GM19025 (cell line): Measurements from ENCODE around the gene C3orf20.

ENCODE experiments used
- ATAC-seq: cut with Tn5 transposase; IDR thresholded peaks from one replicate; pipeline ENCODE4 v1.9.1; 2021; ENCODE audit warnings: mild to moderate bottlenecking, low read depth, moderate library complexity; ENCODE audit not compliant: unreplicated experiment

Gene C3orf20

DNA sequence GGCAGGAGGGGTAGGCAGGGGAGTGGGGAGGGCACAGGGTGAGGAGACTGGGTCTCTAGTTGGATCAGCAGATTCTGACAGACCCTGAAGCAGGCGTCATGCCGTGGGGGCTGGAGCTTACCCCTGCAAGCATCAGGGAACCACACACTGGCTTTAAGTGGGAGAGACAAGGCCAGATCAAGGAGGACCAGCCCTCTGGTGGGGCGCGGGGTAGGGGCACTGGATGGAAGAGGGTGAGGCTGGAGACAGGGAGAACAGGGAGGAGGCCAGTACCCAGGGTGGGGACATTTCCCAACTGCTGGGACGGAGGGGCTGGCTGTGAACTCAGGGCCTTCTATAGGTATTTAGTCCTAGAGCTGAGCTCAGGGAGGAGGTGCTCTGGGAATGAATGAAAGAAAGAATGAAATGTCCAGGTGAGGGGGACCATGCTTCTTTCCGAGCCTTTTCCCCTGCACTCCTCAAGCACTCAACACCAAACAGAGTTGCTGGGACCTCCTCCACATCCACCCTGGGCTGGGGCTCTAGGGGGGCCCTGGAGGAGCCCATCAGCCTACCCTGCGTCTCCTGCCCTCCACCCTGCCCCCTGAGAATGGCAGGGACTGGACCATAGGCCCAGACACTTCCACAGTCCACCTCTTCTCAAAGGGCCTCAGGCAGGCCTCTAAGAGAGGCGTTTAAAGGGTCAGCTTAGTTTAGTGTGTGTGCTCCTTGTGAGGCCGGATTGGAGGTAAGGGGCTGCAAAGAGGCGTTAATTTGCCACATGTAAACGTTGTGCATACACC, 94.8 kb downstream of the C3orf20 start:
- no peak for ATAC-seq

DNA sequence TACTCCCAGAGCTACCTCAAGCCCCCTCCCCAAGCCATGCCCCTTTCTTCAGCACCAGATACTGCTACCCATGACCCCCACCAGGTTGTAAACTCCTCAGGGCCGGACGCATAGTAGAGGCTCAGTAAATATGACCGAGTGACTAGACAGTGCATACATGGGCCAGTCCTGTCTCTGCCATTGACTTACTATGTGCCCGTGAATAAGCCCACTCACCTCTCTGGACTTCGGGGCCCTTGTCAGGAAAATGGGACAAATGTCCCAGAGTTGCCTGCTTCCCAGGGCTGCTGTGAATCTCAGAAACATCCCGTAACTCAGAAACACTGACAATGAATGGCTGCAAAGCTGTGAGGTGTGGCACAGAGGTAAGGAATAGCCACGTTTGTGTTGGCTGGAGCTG, 95.7 kb downstream of the C3orf20 start:
- ATAC-seq, result no peak

DNA sequence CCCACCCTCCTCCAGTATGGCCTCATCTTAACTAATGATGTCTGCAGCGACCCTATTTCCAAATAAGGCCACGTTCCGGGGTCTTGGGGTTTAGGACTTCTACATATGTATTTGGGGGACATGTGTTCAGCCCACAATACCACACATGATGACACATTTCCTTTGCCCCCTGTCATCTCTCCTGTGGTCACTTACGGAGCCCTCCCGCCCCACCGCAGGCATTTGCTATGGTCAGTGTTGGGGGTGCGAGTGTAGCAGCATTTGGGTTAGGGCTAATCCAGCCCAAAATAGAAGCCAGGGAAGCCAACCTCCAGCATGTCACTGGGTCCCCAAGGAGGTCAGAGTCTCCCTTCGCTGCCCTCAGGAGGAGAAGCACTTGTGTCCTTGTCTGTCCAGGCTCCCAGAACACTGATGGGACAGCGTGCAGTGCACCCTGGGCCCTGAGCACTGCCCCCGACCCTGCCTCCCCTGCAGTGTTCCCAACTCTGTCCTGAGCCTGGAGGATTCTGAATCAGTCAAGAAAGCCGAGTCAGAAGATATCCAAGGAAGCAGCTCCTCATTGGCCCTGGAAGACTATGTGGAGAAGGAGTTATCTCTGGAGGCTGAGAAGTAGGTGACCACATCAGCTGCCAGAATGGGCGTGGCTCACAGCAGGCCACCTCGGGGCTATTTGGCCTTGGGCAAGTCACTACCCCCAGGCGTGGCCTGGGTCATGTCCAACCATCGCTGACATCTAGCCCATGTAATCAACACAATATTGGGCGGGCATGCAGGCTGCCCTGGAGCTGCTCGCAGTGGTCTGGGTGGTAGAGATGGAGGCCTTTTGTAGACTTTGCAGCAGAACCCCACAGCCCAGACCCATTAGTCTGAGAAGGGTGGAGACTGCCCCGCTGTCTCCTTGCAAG, 96.9 kb downstream of the C3orf20 start:
- ATAC-seq, result no peak

DNA sequence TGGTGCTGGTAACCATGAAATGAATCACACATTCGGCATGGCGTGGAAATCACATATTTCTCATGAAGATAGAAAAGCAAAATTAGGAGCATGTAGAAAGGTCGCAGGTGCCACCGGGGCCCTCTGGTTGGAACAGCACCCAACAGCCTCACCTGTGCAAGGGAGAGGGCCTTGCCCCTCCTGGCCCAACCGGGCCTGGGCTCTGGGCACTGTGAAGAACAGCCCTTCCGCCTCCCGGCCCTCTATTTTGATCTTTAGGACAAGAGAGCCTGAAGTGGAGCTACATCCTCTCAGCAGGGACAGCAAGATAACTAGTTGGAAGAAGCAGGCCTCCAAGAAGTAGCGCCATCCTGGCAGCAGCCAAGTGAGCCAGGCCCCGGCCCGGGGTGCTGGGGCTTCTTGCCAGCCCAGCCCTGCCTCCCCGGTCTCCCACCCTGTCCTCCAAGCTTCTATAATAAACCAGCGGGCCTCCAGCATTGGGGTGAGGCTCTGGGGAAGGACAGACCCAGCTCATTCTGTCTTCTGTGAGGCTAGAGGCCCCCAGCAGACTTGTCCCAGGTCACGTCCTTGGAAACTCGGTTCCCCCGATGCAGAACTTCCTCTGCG, 97.7 kb downstream of the C3orf20 start:
- no peak for ATAC-seq

DNA sequence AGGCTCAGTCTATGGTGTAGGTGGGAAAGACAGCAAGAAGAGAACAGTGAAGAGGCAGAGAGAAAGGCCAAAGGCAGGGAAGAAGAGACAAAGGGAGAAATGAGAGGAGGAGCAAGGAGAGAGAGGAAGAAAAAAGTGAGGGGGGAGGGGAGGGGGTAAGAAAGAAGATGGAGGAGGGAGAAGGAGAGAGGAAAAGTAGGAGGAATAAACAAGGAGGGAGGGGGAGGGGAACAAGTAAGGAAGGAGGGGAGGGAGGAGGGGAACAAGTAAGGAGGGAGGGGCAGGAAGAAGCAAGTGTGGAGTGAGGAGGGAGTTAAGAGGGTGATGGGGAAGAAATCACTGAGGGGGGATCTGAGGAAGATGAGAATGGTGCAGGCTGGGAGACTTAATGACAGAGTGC, 98.3 kb downstream of the C3orf20 start:
- no peak for ATAC-seq

DNA sequence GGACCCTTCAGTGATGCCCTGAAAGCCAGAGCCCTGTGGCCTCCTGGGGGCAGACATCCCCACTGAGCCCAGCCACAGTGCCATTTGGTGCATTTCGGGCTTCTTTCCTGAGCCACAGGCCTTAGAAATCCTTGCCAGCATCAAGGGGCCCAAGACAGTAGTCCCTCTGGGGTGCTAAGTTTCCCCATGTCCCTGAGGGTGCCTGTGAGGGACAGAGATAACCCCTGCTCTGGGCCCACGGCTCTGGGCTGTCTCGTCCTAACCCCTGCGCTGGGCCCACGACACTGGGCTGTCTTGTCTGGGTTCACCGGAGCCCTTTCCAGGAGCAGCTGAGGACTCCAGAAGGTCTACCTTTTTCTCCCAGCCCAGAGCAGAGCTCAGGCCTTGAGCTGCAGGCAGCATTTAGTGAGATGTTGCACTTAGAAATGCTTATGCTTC, 98.8 kb downstream of the C3orf20 start:
- ATAC-seq, result no peak

DNA sequence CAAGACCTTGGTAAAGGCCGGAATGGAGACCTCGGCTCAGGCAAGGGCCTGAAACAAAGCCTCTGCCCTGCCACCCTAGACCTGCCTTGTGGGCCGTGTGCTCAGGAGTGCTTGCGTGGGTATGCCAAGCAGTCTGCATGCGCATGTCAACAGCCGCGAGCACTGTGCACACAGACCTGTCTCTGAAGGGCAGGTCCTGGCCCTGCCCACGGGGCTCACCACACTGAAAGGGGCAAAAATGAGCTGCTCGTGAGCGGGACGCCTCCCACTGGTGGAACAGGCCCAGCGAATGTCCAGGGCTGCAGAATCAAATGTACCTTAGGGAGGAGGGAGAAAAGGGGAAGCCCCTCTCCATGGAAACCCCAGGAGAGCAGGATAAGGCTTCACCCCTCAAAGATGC, 99.5 kb downstream of the C3orf20 start:
- ATAC-seq, result no peak

DNA sequence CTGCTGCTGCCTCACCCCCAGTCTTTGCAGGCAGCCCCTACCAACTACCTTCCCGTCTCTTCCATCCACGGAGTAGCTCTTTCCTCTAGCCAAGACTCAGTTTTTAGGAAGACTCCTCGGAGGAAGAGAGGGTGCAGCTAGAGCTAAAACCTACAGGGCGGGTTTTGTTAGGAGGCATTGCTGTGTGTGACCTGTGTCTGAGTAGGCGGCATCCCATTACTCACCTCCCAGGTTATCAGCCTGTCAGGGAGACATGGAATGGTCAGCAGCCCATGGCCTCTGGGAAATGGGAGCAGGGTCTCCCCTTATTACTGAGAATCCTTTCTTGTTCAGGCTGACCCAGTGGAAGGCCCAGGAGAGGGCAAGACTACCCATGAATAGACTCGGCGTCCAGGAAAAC, 100.1 kb downstream of the C3orf20 start:
- ATAC-seq, result no peak

DNA sequence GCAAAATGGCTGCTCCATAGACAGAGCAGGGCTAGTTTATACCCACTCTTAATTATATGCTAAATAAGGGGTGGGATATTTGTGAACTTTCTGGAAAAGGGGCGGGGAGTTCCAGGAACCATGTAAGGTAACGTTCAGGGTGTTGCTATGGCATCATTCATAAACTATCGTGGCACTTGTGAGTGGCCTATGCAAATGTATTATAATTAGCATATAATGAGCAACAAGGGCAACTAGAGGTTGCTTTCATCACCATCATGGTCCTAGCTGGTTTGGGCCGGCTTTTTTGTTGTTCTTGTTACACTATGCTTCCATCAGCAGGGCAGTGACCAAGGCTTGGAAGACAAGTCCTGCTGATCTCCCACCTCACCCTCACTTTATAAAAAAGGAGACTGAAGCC, 100.6 kb downstream of the C3orf20 start:
- ATAC-seq, result no peak

DNA sequence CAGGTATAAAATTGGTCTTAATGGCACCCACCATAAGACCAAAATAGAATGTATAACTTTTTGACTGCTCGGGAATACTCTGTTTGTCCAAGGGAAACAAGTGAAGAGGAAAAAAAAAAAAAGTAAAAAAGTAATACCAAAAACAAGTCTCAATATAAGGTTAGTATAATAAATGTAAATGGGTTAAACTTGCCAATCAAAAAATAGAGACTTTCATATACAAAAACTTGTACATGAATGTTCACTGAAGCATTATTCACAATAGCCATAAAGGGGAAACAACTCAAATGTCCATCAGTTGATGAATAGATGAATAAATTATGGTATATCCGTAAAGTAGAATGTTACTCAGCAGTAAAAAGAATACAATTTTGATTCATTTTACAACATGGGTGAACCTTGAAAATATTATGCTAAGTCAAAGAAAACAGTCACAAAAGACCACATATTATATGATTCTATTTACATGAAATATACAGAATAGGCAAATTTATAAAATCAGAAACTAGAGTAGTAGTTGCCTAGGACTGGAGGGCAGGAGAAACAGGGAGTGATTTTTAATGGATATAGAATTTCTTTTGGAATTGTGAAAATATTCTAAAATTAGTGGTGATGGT, 104.2 kb downstream of the C3orf20 start:
- no peak for ATAC-seq

DNA sequence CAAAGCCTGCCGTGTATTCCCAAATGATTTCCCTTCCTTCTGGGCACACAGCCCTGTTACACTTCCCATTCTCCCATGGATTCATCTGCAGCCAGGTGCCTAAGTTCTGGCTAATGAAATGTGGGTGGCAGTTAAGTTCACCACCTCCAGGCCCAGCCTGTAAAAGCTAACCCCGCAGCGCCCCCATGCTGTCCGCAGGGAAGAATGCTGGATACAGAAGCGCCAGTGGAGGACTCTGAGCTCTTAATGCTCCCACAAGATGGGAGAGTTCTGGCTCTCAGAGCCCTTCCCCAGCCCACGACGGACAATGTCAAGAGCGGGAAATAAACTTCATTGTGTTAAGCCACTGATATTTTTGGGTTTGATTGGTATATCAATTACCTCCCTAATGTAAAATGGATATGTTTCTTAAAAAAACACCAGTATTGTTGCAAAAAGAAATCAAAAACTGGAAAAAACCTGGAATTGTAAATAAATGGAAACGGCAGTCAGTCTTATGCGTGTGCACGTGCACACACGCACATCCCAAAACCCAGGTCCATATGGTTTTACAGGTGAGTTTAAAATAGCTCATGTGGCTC, 106.1 kb downstream of the C3orf20 start:
- ATAC-seq, result peak; percentile 70

DNA sequence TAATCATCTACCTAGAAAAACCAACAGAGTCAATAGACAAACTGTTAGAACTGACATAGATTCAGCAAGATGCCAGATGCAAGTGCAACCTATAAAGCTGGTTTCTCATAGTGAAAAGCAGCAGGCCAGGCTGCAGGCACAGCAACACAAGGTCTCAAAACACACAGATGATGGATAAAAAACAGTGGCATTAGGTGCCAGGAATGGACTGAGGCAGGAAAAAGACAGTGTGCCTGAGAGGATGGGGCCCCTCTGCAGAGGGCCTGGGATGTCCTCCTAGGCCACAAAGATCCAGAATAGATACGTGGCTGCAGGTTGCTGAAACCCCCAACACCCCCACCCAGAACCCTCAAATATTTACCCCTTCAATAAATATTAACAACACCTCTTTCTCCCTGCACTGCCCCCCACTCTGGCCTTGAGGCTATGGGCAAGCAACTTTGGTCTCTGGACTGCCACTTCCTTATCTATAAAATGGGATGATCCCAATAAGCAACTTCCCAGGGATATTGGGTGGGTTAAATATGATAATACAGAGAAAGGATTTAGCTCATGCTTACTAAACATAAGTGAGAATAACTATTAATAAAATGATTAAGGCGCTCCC, 108.6 kb downstream of the C3orf20 start:
- ATAC-seq, result no peak

DNA sequence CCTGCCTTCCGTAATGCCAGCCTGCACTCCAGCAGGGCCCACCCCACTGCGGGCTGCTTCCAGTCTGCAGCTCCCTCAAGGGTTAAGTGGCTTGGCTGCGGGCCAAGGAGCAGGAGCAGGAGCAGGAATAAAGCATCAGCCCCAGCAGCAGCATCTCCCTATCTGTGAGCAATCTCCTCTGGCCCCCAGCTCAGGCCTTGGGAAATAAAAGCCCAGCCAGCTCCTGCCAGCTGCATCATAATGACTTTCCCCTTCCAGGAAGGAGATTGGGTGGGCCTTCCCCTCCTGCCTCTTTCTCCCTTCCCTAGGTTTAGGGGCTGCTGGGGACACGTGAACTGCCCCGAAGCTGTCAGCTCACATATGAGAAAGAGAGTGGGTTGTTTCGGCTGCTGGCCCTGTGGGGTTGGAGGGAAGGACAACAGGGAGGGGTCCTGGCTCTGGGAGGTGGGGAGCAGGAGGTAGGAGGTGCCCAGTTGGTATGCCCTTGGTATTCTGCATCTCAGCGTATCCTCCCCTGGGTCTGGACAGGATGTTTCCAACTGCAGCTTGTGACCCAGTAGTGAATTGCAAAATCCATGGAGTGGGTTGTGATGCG, 109.2 kb downstream of the C3orf20 start:
- ATAC-seq, result no peak

DNA sequence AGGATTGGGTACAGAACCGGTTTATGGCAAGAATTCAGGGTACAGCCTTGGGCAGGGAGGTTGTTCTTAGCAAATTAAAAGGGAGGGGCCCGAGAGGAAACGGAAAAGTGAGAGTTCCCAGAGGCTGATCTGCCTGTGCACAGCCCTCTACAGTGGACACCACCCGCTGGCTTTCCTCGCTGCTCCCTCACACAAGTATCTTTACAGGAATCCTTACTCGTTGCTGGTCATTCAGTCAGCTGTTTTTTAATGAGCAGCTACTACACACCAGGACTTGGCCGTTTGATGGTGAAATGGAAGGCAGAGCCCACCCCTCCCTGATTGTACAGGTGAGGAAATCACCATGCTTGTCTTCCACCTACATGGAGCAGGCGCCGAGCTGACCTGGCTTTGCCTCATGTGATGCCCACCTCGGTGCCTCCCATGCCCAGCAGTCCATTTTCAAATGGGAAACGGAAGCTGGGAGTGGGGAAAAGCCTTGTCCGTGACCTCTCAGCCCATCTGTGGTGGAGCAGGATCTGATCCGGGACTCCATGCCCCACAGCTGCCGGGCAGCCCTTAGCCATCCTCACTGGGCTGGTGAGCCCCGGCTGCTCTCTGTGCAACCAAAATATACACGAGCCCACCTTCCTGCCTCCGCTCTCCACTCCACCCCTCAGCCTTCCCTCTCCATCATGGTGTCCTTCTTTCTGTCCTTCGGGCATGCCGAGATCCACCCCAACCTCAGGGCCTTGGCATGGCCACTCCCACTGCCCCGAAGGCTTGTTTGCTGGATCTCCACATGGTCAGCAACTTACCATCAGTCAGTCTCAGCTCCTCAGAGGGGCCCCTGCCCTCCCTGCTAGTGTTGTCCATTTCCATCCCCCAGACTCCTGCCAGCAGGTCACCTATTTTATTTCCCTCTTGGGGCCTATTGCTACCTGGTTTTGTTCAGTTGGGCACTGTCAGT, 110.5 kb downstream of the C3orf20 start:
- ATAC-seq, result no peak

DNA sequence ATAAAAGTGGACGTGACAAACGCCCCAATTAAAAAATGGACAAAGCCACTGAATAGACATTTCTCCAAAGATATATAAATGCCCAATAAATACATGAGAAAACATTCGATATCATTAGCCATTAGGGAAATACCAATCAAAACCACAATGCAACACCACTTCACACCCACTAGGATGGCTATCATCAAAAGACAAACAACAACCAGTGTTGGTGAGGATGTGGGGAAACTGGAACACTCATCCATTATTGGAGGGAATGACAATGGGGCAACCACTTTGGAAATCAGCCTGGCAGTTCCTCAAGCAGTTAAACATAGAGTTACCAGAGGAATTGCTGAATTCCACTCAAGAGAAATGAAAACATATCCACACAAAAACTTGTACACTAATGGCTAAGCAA, 111.4 kb downstream of the C3orf20 start:
- no peak for ATAC-seq

DNA sequence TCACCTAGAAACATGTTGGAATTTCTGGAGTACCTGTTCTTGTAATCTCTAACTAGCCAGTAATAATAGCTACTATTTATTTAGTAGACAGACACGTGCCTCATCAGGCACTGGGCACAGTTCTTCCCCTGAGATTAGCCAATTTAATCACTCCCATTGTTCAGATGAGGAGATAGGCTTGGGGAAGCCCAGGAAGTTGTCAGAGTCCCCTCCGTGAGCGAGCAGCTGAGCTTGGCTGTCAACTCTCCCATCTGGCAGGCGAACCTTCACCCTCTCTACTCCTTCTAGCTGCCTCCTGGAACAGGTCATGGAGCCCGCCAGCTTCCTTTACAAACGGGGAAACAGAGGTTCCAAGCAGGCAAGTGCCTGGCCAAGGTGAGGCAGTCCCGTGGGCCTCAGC, 112.7 kb downstream of the C3orf20 start:
- no peak for ATAC-seq

DNA sequence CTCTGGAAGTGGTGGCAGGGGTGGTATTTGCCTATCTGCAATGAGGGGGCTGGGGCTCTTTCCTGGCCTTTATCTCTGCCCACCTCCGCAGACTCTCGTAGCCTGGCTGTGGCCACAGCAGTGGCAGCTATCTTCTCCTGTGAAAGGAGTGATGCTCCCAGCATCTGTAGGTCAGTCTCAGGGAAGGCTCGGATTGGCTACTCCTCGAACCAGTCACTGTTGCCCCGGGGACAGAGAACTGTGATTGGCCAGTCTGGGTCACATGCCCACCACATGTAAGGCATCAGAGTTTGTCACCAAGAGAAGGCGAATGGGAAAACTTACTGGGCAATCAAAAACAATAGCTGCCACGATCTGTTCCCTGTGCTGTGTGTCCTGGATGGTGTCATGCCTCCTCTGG, 113.7 kb downstream of the C3orf20 start:
- ATAC-seq, result no peak

DNA sequence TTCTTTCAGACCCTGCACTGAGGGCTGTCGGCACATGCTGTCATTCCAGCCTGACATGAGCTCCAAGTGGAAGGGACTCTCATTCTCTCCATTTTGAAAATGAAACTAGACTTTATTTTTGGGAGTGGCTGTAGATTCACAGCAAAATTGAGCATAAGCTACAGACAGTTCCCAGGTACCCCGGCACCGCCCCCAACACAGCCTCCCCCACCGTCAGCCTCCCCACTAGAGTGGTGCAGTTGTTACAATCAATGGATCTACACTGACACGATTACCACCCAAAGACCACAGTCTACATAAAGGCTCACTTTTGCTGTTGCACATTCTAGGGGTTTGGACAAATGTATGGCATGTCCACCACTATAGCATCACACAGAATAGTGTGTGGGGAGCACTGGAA, 114.3 kb downstream of the C3orf20 start:
- ATAC-seq, result no peak
